Astrocyte of the cerebellum (primary cell): ENCODE data around the gene NBEAL1.
"Not testable (repeated sequence)": the region's sequence is repeated elsewhere in the genome, so short reads cannot be mapped to it uniquely, and the experiment has no call there.

Experiments used
- DNase-seq: peaks from one replicate; pipeline ENCODE4 v3.0.0-alpha.2; 2011; ENCODE audit warnings: low read depth
- H3K4me3 ChIP-seq: 2 replicates; pipeline ENCODE4 v1.5.1; 2011; ENCODE audit warnings: mild to moderate bottlenecking, low read depth, low read length, moderate library complexity
- CTCF ChIP-seq: IDR thresholded peaks from 2 replicates; pipeline ENCODE4 v1.5.1; 2012; ENCODE audit warnings: low read length, low read depth, moderate library complexity, mild to moderate bottlenecking; ENCODE audit errors: missing control alignments
- in situ Hi-C: cut with HindIII; loops from 2 replicates; pipeline ENCODE4 v1.10.0; 2017; ENCODE audit warnings: low sequenced_read_pairs

The NBEAL1 gene

GRCh38 chr2:203071148-203071547 is 56.5 kb downstream of the NBEAL1 start:
- no peak for DNase-seq
- no peak for TF ChIP-seq CTCF
- in situ Hi-C loops, result loop anchor here (5.0 kb wide), 1 partner anchor 54 kb away; no protein-coding TSS in a partner anchor
- no peak overlapping the region for H3K4me3 ChIP-seq

GRCh38 chr2:203072371-203072770 is 57.7 kb downstream of the NBEAL1 start:
- H3K4me3 ChIP-seq, result no peak overlapping the region
- DNase-seq, result no peak
- in situ Hi-C loops, result loop anchor here (5.0 kb wide), 1 partner anchor 55 kb away; no protein-coding TSS in a partner anchor
- no peak for TF ChIP-seq CTCF

GRCh38 chr2:203077451-203077850 is 62.8 kb downstream of the NBEAL1 start:
- no peak for DNase-seq
- no peak for TF ChIP-seq CTCF
- in situ Hi-C loops, result no loop called here
- H3K4me3 ChIP-seq, result no peak overlapping the region

- no peak for DNase-seq
- H3K4me3 ChIP-seq, result no peak overlapping the region
- TF ChIP-seq CTCF, result no peak
- in situ Hi-C loops, result no loop called here
Measured at GRCh38 chr2:203080447-203081045, 65.9 kb downstream of the NBEAL1 start.

GRCh38 chr2:203083328-203083727 is 68.7 kb downstream of the NBEAL1 start:
- no peak for DNase-seq
- in situ Hi-C loops, result no loop called here
- no peak for TF ChIP-seq CTCF
- H3K4me3 ChIP-seq, result no peak overlapping the region

- DNase-seq, H3K4me3 ChIP-seq, in situ Hi-C loops: not testable (repeated sequence)
Measured at GRCh38 chr2:203086381-203086780, 71.7 kb downstream of the NBEAL1 start.

GRCh38 chr2:203090721-203091120 is 76.0 kb downstream of the NBEAL1 start:
- DNase-seq, in situ Hi-C loops, H3K4me3 ChIP-seq: not testable (repeated sequence)

- in situ Hi-C loops, result no loop called here
- no peak for DNase-seq
- no peak overlapping the region for H3K4me3 ChIP-seq
- peak; percentile 26 for TF ChIP-seq CTCF
Measured at GRCh38 chr2:203097735-203098134, 83.1 kb downstream of the NBEAL1 start.

- DNase-seq, in situ Hi-C loops, H3K4me3 ChIP-seq: not testable (repeated sequence)
Measured at GRCh38 chr2:203102357-203102756, 87.7 kb downstream of the NBEAL1 start.
